Epithelial cell of proximal tubule (primary cell): ENCODE measurements around the gene PHRF1. TPM values are rescaled to one million over a fixed set of nuclear protein-coding genes. Genes with fewer than 3 reads are reported as not detected.

Experiments
- DNase-seq: peaks from one replicate; pipeline ENCODE4 v3.0.0-alpha.2; 2011; ENCODE audit warnings: low read depth
- H3K4me3 ChIP-seq: 2 replicates; pipeline ENCODE4 v1.5.1; 2011; ENCODE audit warnings: low read depth, mild to moderate bottlenecking, low read length
- total RNA-seq: library from RNA; depleted of rRNA; stranded (reverse); fragments of >200 nt; gene quantifications from 2 replicates; pipeline ENCODE4 v1.2.3, GENCODE V29; 2015
- TF ChIP-seq, protein P1 (sequence below): conservative IDR thresholded peaks from 2 replicates; pipeline ENCODE4 v1.5.1; 2012; ENCODE audit warnings: low read depth, mild to moderate bottlenecking, low read length

PHRF1 gene
- total RNA-seq, 1 donor from 2014 or later, result 24.2 TPM

DNA sequence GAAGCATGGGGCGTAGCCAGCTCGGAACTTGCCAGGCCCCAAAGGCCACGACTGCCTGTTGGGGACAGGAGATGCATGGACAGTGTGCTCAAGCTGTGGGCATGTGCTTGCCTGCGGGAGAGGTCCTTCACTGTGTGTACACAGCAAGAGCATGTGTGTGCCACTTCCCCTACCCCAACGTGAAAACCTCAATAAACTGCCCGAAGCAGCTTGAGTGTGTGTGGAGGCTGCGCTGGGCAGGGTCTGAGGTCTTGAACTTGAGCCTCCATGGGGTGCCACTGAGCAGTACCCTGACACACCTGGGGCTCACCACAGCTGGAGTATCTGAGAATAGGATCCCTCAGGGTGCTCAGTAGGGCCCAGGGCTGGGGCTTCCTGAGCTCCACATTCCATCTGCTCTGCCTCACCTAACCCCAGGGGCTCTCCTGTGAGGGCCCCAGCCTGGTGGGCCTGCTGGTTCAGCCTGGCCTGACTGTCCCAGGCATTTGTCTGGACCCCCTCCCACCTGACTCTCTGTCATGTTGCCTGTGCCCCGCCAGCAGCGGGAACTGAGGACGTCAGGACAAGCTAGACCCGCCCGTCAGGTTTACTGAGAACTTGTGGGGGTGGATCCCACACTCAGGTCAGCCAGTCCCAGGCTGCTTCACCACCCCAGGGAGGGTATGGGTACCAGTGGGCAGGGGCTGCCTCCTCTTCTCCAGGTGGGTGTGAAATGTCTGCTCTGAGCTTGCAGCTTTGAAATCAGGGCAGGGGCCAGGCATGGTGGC is 12.3 kb upstream of the PHRF1 start:
- H3K4me3 ChIP-seq, result no peak overlapping the region
- no peak for DNase-seq
- TF ChIP-seq, protein P1, sequence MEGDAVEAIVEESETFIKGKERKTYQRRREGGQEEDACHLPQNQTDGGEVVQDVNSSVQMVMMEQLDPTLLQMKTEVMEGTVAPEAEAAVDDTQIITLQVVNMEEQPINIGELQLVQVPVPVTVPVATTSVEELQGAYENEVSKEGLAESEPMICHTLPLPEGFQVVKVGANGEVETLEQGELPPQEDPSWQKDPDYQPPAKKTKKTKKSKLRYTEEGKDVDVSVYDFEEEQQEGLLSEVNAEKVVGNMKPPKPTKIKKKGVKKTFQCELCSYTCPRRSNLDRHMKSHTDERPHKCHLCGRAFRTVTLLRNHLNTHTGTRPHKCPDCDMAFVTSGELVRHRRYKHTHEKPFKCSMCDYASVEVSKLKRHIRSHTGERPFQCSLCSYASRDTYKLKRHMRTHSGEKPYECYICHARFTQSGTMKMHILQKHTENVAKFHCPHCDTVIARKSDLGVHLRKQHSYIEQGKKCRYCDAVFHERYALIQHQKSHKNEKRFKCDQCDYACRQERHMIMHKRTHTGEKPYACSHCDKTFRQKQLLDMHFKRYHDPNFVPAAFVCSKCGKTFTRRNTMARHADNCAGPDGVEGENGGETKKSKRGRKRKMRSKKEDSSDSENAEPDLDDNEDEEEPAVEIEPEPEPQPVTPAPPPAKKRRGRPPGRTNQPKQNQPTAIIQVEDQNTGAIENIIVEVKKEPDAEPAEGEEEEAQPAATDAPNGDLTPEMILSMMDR, result no peak

DNA sequence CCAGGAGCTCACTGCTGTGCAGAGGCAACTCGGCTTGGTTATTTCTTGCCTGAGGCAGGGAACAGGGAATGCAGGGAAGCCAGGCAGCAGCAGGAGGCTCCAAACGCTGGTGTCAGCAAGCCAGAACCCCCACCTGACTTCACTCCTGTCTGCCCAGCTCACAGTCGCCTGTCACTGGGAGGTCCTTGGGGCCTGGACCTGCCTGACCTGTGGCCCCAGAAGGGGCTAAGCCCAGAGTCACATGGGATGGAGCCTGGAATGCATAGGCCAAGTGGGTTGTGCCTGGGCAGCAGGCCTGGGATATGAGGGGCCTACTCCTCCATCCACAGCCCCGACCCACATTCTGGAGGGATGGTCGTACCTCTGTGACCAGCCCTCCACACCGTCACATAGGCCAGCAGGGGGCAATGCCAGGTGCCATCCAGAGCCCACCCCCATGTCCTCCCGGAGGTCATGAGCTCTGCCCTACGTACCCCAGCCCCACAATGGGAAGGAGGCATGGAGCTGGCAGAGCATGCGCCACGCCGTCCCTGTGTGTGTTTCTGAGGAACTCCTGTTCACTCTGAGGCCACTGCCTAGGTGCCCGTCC is 10.3 kb upstream of the PHRF1 start:
- peak overlapping the region; percentile 14 for H3K4me3 ChIP-seq
- TF ChIP-seq, protein P1, result peak; percentile 5
- DNase-seq, result no peak

DNA sequence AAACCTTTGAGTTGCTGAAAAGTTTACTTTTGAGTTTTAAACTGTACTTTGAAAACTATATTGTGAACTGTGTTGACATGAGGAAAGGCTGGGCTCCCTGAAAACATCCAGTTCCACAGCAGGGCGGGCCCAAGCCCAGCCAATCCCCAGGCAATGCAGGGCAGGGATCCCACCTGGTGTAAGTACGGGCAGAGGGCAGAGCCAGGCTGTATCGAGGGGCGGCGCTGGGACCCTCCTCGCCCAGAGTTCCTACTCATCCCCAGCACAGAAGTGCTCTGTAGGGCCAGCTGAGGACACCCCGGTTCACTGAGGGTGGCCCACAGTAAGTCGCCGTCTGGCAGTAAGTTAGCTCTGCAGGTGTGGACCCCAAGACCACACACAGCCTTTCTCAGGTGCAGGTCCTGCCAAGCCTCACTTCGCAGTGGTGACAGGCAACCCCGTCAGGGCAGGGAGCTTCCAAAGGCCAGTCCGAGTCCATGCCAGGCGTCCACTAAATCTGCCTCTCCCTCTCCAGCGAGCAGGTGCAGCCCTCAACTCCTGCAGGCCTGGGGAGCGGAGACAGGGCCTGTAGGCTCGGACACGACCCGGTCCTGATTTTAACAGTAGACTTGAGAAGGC is 9.2 kb upstream of the PHRF1 start:
- peak overlapping the region; percentile 86 for H3K4me3 ChIP-seq
- no peak for DNase-seq
- TF ChIP-seq, protein P1, result no peak

DNA sequence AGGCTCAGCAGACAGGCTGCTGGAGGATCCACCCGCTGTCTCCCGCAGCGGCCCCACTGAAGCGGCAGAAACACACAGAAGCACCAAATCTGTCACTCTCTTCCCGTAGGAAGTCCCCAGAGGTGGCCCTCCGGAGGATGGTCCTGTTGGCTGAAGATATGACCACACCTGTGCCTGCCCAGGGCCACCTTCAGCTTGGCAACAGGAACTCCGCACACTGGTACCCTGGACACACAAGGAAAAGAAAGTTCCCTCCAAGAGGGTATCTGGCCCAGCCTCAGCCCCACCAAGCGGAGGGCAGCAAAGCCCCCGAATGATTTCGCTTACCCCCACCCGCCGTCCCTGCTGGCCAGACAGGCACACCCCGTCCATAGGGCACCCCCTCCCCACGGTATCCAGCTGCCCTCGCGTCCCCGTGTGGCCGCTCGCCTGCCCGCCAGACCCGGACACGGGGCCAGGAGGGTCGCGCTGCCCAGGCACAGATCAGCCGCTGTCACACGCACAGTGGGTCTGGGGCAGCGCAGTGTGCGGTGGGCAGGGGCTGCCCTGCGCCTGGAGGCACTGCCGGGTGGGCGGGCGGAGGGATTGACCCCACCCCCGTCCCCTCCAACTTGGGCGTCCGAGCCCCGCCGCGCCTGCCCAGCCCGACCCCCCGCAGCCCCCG is 8.5 kb upstream of the PHRF1 start:
- H3K4me3 ChIP-seq, result peak overlapping the region; percentile 86
- TF ChIP-seq, protein P1, result no peak
- no peak for DNase-seq

DNA sequence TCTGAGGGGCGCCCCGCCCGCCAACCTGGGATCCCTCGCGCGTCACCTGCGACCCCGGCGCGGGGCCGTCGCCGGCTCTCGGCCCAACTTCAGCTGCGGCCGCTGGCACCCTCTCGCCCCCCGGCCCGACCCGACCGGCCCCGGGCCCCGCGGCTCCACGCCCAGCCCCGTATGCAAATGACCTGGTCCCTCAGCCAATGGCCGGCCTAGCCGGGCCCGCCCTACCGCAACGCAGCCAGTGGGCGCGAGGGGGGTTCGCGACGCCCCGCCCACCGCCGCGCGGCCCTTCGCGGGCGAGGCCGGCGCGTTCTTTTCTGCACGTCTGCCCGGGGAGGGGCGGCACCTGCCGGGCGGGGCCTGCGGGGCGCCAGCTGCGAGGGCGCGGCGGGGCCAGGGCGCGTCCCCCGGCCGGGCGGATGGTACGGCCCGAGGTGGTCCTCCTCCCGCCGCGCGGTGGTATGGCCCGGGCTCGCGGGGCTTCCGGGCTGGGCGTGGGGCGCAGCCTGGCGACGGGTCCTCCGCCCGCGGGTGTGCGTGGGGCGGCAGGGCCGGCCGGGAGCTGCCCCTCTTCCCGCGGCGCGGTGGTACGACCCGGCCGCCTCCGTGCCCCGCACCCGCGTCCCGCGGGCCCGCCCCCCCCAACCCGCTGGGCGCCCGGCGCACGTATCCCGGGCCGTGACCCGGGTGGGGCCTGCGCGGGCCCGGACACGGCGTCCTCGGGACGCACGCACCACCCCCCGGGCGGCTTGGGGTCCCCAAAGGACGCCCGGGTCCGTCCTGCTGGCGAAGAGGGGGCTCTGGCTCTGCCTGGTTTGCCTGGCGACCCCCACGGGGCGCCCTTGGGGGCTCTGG is 7.7 kb upstream of the PHRF1 start:
- H3K4me3 ChIP-seq, result peak overlapping the region; percentile 86
- no peak for DNase-seq
- TF ChIP-seq, protein P1, result no peak

DNA sequence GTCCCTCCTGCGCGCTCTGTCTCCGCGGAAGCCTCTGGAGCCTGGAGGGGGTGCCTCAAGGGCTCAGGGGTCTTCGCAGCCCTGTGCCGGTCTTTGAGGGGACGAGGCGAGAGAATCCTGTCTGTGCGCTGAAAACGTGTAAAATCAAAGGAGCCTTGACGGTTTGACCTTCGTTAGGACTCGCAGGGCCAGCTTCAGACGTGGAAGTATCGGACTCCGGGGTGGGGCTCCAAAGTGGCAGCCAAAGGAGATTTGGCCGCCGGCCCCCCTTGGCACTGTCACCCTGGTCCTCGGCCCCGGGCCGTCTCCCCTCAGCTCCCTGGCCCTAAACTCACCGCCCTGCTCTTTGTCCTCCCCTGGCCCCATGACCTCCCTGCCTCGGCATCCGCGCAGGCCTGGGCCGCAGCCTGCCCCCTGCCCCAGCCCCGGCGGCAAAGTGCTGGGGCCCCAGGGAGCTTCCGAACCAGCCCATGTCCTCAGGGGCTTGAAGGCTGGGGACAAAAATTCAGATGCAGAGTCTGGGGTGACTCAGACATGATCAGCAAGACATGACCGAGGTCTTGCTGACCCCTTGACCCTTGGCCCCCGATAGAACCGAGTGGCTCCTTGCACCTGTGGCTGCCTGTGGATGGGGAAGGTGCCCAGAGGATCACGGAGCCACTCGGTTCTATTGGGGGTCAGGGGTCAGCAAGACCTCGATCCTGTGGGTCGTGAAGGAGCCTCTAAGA is 6.9 kb upstream of the PHRF1 start:
- TF ChIP-seq, protein P1, result no peak
- DNase-seq, result no peak
- H3K4me3 ChIP-seq, result peak overlapping the region; percentile 78
